Activated CD4-positive, alpha-beta T cell treated with anti-CD3 and anti-CD28 coated beads, Interleukin-2, Interleukin-4, amounts not matched to agents 100 ng/mL and 50 ng/mL, durations not matched to agents 16 hours and 8 hours (primary cell): ENCODE data around the gene CHD3.

Experiments
- DNase-seq: peaks from one replicate; pipeline ENCODE4 v3.0.0-alpha.2; 2020; ENCODE audit warnings: low spot score

CHD3 gene

DNA sequence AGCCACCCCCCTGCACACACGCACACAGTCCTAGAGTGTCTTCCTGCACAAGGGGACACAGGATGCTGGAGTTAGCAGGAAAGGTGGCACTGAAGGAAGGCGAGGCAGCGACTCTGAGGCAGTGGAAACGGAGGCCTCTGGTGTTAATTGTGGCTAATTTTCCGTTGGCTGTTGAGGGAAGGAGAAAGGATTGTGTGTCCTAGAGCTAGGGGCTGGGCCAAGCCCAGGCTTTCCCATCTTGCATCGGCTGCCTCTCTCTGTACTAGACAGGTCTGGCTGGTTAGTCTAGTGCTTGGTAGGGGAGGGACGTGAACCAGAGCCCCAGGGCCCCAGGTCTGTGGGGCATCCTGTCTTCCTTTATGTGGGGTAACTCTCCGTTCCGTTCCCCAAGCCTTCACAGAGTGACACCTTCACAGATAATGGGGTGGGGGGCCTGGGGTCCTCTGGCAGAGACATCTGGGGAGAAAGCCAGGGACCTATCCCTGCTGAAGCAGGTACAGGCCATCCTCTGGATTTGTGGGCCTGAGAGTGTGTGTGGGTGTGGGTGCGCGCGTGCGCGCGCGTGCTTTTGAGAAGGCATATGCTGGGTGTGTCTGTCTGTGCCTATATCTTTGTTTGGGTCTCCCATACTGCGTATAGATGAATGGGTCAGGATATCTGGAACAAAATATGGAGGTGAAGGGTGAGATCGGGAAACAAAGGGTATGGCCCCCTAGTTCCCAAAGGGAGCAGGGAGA lies at the start of gene CHD3:
Gene CHD3 (plus strand): TSS at position 606 of the 737 bp plus-strand sequence. CDS start 212 bp downstream, outside the sequence.
- DNase-seq, result peak; percentile 50

DNA sequence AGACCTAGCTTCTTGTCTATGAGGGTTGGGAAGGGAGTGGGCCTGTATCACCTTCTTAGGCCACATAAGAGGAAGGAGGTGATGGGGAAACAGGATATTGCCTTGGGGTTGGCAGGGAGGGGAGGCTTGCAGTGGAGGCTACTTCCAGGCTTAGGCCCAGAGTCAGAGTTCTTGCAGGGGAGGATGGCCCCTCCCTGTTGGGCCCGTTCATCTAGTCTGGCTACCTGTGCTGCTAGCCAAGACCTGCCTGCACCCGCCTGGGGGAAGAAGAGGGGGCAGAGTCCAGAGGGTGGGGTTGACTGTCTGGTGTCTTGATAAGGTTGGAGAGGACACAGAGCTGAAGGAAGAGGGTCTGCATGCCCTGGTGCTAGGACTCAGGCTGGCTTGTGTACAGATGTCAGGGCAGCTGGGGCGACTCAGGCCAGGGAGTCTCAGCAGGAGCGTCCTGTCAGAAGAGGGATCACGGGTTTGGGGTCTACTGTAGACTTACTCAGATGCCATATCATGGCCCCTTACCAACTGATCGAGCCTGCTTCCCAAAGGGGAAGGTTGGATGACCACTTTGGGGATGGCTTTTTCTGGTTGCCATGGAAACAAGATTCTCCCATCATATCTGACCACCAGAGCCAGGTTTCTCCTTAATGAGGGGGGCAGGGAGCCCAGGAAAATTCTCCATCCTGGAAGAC lies 49.3 kb upstream of the CHD3 start:
- DNase-seq, result no peak

DNA sequence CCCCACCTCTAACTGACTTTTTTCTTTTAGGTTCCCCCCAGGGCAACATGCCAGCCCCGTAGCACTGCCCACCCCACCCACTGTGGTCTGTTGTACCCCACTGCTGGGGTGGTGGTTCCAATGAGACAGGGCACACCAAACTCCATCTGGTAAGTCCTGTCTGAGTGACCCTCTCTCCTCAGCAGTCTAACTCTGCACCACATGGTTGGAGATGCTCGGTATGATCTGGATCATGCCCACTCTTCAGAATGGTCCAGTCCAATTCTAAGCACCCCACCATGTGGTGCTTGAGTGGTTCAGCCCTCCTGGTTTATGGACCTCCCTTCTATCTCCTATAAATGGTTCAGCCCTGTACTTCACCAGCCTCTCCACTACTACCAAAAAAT lies 48.7 kb upstream of the CHD3 start:
- no peak for DNase-seq

DNA sequence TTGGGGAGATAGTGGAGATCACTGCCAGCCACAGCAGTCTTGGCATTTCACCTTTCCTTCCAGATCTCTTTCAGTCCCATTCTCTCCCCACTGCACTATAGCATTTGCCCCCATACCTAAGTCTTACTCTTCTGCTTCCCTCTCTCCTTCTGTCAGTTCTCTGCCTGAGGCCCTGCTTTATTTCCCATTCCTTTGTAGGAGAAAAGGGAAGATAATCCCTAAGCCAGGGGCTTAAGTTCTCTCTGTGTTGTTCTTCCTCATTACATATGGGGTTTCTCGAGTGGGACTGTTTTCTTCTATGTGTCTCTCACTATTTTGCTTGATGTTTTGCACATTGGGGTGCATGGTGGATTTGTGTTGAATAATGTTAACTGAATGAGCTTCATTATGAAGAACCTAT lies 48.1 kb upstream of the CHD3 start:
- no peak for DNase-seq

DNA sequence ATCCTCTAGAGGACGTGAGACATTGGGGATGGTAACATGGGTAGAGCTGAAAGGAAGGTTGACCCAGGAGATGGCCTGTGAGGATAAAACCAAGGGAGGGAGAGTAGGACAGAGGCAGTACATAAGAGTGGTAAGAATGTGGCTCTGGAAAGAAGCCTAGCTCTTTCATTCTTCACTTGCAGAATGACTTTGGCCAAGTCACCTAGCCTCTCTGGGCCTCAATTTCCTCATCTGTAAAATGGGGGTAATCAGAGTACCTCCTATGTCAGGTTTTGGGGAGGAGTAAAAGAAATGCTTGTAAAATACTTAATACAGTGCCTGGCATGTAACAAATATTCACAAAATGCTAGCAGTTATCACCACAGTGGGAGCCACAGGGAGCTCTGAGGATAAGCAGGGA lies 47.7 kb upstream of the CHD3 start:
- DNase-seq, result no peak

DNA sequence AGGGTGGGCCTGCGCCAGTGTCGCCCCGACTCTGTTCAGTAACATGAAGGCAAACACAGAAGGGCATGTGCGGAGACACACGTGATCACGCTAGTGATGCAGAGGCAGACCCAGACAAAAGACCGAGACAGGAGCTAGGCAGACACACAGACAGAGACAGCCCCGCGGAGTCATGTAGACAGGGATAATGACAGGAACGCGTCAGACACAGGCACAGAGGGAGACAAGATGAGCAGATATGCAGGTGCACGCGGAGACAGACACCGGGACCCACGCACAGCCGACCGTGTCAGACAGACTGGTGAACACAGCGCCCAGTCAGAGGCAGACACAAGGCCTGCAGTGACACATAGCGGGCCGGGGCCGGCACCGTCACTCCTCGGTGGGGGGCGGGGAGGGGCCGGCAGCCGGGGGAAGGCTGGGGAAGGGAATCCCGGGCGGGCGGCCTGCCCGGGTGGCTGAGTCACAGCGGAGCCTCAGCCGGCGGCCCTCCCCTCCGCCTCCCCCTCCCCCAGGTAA lies 47.1 kb upstream of the CHD3 start:
- DNase-seq, result peak; percentile 78

DNA sequence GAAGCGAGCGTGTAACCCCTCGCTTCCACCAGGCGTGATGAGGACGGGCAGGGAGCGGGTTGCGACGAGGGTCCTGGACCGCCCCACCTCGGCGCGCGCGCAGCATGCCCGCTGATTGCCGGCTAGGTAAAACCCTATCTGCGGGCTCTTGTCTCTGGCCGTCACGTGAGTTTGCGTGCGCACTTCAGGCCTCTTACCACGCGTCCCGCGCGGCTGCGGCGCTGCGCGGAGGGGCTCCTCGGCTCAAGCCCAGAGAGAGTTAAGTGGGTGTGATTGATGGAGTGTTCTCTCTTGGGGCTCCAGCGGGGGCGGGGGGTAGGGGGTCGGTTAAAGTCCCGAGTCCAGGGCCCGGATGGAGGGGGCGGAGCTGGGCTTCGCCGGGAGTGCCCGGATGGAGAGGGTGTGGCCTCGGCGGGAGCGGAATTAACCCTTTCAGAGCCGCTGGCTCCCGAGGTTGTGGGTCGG lies 46.6 kb upstream of the CHD3 start:
- DNase-seq, result peak; percentile 84

DNA sequence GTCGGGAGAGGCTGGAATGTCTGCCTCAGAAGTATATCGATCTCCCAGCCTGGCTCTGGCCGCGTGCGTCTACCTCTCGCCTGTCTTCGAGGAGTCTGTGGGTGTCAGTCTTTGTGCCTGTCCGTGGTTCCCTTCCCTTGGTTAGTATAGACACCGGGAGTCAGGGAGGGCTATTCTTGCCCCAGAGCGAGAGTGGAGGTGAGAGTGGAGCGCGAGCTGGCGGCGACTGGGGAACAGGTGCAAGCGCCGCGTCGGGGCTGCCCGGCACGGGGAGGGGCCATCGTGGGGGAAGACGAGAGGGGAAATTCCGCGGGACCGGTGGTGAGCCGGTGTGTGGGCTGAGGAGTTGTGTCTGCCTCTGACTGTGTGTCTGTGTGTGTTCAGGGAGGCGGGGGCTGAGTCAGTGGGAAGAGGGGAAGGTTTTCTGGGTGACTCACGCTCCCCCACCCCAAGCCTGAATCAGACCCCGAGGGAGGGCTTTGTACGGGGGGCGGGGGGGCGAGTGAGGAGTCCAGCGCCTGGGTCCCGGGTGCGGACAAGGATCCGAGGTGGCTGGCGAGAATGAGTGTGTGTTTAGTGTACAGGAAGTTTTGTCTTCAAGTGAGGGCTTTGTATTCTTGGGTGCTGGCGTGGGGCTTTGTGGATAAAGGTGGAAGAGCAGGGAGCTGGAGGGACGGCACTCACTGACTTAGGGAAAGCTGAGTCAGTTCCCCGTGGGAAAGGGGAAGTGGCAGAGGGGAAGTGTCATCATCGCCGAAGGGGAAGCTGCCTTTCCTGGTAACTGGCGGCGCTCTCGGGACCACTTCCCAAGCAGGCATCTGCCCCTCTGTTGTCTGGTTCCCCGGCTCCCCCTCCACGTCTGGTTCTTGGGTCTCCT lies 46.0 kb upstream of the CHD3 start:
- peak; percentile 87 for DNase-seq

DNA sequence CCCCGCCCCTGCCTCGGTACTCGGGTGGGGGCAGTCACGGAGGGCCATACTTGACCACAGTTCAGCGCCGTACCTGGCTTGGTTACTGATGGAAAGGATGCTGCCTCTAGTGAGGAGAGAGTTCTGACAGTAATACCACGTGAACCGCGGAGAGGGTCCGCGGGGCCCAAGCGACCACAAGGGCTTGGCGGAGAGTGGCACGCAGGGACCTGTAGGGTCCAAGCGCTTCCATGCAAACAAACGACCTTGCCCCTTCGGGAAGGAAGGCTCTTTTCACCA lies 45.4 kb upstream of the CHD3 start:
- peak; percentile 33 for DNase-seq

DNA sequence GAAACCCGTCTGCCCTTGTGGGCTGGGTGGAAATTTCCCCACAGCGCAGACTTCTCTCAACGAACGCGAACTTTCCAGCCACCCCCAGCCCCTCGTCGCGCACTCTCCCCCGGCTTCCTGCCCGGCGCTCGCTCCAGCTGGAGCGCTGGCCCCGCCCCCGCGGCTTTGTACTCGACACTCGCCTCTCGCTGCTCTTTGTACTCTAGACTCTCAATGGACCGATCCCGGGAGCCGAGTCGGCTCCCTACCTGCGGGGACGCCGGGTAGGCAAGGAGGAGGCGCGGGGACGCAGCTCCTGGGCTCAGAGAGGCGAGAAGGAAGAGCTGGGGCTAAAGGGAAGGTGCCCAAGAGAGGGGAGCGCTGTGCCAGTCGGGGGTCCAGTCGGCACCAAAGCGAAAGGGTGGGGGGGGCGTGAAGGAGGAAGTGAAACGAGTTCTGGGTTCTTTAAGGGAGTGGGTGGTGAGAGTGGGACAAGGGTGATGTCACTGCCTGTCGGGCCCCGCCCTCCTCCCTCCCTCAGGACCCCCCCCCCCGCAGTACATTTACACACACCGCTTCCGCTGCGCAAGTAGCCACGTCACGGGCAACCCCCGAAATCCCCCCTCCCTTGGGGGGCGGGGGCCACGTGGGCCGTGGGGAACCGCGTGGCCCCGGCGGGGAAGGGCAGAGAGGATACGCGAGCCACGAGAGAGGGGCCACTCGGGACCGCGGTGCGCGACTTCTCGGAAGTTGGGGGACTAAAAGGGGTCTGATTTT lies 44.9 kb upstream of the CHD3 start:
- DNase-seq, result peak; percentile 83

DNA sequence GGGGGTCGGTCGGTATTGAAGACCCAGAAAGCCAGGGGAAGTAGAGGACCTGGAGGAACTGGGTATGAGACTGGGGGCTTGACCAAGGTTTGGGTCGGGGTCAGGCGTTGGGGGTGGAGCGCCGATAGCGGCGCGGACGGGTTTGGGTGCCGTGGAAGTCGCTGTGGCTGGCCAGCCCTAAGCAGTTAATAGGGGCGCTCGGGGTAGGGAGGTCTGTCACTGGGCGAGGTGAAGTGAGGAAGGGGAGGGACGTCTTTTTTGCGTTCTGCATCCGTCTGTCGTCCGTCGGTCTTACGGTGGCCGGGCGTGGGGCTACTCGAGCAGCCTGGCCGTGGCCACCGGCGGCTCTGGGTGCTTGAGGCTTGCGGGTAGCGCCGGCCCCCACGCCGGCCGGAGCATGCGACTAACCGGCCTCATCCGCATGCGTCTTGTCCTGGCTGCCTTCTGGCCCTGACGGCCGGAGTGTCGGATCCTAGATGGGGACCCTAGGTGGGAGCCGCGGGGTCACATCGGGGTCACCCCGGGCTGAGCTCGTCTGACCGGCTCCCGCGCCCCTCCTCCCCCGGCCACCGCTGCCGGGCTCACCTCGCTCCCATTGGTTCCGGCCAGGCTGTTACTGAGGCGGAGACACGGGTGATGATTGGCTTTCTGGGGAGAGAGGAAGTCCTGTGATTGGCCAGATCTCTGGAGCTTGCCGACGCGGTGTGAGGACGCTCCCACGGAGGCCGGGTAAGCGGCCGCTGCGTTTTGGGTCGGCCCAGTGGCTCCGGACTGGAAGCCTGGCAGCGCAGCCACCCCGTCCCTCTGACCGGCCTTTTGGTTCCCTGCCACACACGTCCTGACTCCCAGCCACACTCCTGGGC lies 44.1 kb upstream of the CHD3 start:
- peak; percentile 94 for DNase-seq

DNA sequence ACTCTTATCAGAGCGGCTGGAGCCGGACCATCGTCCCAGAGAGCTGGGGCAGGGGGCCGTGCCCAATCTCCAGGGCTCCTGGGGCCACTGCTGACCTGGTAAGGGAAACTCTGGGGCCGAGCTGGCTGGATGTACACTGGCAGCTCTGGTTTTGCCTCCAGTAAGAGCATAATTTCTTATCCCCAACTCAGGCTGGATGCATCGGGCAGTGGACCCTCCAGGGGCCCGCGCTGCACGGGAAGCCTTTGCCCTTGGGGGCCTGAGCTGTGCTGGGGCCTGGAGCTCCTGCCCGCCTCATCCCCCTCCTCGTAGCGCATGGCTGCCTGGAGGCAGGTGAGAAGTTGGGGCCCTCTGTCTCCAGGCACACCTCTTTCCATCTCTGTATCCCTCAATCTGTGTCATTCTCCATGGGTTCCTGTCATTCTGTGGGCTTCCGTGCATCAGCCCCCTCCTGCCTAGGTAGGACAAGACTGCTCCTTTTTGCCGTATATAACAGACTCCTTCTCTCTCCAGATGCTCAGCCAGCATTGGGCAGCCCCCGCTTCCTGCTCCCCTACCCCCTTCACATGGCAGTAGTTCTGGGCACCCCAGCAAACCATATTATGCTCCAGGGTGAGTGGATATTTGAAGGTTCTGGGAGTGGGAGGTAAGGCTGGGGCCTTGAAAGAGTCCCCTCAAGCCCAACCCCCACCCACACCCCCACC lies 43.1 kb upstream of the CHD3 start:
- no peak for DNase-seq

DNA sequence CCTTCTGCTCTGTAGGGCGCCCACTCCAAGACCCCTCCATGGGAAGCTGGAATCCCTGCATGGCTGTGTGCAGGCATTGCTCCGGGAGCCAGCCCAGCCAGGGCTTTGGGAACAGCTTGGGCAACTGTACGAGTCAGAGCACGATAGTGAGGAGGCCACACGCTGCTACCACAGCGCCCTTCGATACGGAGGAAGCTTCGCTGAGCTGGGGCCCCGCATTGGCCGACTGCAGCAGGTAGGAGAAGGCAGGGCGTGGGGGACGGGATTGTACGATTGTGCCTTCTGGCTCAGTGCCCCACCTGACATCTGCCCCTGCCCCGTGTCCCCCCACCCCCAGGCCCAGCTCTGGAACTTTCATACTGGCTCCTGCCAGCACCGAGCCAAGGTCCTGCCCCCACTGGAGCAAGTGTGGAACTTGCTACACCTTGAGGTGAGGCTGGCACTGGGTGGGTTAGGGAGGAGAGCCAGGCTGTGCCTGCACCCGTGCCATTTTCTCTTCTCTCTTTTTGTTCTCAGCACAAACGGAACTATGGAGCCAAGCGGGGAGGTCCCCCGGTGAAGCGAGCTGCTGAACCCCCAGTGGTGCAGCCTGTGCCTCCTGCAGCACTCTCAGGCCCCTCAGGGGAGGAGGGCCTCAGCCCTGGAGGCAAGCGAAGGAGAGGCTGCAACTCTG lies 42.4 kb upstream of the CHD3 start:
- DNase-seq, result no peak

DNA sequence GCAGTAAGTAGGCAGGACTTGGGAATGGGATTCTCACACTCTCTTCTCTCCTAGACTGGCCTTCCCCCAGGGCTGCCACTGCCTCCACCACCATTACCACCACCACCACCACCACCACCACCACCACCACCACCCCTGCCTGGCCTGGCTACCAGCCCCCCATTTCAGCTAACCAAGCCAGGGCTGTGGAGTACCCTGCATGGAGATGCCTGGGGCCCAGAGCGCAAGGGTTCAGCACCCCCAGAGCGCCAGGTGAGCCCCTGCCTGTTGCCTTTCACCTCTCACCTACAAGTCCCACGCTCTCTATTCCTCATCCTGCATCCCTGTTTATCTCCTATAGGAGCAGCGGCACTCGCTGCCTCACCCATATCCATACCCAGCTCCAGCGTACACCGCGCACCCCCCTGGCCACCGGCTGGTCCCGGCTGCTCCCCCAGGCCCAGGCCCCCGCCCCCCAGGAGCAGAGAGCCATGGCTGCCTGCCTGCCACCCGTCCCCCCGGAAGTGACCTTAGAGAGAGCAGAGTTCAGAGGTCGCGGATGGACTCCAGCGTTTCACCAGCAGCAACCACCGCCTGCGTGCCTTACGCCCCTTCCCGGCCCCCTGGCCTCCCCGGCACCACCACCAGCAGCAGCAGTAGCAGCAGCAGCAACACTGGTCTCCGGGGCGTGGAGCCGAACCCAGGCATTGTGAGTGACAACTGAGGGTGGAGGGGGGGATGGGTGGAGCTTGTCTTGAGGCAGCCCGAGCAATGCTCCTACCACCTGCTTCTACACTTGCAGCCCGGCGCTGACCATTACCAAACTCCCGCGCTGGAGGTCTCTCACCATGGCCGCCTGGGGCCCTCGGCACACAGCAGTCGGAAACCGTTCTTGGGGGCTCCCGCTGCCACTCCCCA lies 41.6 kb upstream of the CHD3 start:
- no peak for DNase-seq

DNA sequence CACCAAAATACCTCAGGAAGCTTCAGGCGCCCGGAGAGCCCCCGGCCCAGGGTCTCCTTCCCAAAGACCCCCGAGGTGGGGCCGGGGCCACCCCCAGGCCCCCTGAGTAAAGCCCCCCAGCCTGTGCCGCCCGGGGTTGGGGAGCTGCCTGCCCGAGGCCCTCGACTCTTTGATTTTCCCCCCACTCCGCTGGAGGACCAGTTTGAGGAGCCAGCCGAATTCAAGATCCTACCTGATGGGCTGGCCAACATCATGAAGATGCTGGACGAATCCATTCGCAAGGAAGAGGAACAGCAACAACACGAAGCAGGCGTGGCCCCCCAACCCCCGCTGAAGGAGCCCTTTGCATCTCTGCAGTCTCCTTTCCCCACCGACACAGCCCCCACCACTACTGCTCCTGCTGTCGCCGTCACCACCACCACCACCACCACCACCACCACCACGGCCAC lies 40.4 kb upstream of the CHD3 start:
- no peak for DNase-seq

DNA sequence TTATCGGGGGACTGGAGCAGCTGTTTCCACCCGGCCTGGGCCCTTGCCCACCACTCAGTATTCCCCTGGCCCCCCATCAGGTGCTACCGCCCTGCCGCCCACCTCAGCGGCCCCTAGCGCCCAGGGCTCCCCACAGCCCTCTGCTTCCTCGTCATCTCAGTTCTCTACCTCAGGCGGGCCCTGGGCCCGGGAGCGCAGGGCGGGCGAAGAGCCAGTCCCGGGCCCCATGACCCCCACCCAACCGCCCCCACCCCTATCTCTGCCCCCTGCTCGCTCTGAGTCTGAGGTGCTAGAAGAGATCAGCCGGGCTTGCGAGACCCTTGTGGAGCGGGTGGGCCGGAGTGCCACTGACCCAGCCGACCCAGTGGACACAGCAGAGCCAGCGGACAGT lies 39.9 kb upstream of the CHD3 start:
- DNase-seq, result no peak

DNA sequence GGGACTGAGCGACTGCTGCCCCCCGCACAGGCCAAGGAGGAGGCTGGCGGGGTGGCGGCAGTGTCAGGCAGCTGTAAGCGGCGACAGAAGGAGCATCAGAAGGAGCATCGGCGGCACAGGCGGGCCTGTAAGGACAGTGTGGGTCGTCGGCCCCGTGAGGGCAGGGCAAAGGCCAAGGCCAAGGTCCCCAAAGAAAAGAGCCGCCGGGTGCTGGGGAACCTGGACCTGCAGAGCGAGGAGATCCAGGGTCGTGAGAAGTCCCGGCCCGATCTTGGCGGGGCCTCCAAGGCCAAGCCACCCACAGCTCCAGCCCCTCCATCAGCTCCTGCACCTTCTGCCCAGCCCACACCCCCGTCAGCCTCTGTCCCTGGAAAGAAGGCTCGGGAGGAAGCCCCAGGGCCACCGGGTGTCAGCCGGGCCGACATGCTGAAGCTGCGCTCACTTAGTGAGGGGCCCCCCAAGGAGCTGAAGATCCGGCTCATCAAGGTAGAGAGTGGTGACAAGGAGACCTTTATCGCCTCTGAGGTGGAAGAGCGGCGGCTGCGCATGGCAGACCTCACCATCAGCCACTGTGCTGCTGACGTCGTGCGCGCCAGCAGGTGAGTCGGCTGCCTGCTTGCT lies 39.3 kb upstream of the CHD3 start:
- DNase-seq, result no peak
